Measurements from ENCODE around the gene UGT2B17.
"Not testable (repeated sequence)": the region's sequence is repeated elsewhere in the genome, so short reads cannot be mapped to it uniquely, and the experiment has no call there.

Gene UGT2B17

GRCh38 chr4:68576272-68577125 is at the start of gene UGT2B17:
Gene UGT2B17 (minus strand): TSS chr4:68576322. CDS start chr4:68568484, 7,838 bp downstream.
- DNase-seq = no peak

- not testable (repeated sequence) for DNase-seq
Measured at GRCh38 chr4:68622731-68623130, 46.6 kb upstream of the UGT2B17 start.

- DNase-seq = no peak
Measured at GRCh38 chr4:68617003-68617698, 41.0 kb upstream of the UGT2B17 start.

GRCh38 chr4:68615699-68616422 is 39.7 kb upstream of the UGT2B17 start:
- no peak for DNase-seq

- DNase-seq = no peak
Measured at GRCh38 chr4:68613752-68614151, 37.6 kb upstream of the UGT2B17 start.

GRCh38 chr4:68606240-68606639 is 30.1 kb upstream of the UGT2B17 start:
- DNase-seq = no peak

- DNase-seq = no peak
Measured at GRCh38 chr4:68599150-68599549, 23.0 kb upstream of the UGT2B17 start.

- no peak for DNase-seq
Measured at GRCh38 chr4:68597482-68597881, 21.4 kb upstream of the UGT2B17 start.

GRCh38 chr4:68594678-68595077 is 18.6 kb upstream of the UGT2B17 start:
- no peak for DNase-seq

- DNase-seq = no peak
Measured at GRCh38 chr4:68593112-68593511, 17.0 kb upstream of the UGT2B17 start.

GRCh38 chr4:68592673-68593072 is 16.6 kb upstream of the UGT2B17 start:
- DNase-seq = no peak

GRCh38 chr4:68591204-68591603 is 15.1 kb upstream of the UGT2B17 start:
- DNase-seq = no peak

- DNase-seq = no peak
Measured at GRCh38 chr4:68589790-68590189, 13.7 kb upstream of the UGT2B17 start.

- no peak for DNase-seq
Measured at GRCh38 chr4:68582339-68582717, 6.2 kb upstream of the UGT2B17 start.

- DNase-seq = no peak
Measured at GRCh38 chr4:68581383-68582338, 5.5 kb upstream of the UGT2B17 start.

- DNase-seq = no peak
Measured at GRCh38 chr4:68577590-68577989, 1.5 kb upstream of the UGT2B17 start.

GRCh38 chr4:68575636-68576035 is 486 bp downstream of the UGT2B17 start:
- DNase-seq = not testable (repeated sequence)

- no peak for DNase-seq
Measured at GRCh38 chr4:68575081-68575480, 1.0 kb downstream of the UGT2B17 start.

- DNase-seq = no peak
Measured at GRCh38 chr4:68572653-68573170, 3.4 kb downstream of the UGT2B17 start.

- no peak for DNase-seq
Measured at GRCh38 chr4:68570122-68570507, 6.0 kb downstream of the UGT2B17 start.

GRCh38 chr4:68569466-68570121 is 6.5 kb downstream of the UGT2B17 start:
- DNase-seq = no peak

- DNase-seq = not testable (repeated sequence)
Measured at GRCh38 chr4:68569036-68569435, 7.1 kb downstream of the UGT2B17 start.
